NCI-H1694 treated with DMSO at 0.1 percent for 48 hours (cell line): ENCODE data around the gene SLC27A2.

Experiments used
- DNase-seq: peaks from one replicate; lab custom pipeline; 2025; lab: John Stamatoyannopoulos, UW

SLC27A2 gene

DNA sequence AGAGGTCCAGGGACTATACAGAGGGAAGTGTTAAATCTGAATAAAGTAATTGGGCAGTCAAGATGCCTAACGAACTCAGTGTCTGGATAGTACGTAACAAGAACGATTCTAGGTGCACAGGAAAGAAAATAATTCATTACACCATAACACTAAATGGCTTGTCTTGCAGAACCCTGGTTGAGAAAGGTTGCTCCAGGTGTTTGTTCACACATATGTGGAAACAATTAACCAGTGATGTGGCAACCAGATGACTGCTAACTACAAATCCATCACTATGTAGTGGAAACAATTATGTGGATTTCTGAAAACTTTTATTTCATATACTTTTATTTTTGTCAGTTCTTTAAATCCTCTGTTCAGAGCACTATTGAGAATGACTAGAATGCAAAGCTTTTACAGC lies 93.9 kb downstream of the SLC27A2 start:
- no peak for DNase-seq

- DNase-seq: no peak
These were observed 95.4 kb downstream of the SLC27A2 start for GRCh38 chr15:50277370-50277769.

- DNase-seq: no peak
These were observed 96.5 kb downstream of the SLC27A2 start for GRCh38 chr15:50278496-50278895.

DNA sequence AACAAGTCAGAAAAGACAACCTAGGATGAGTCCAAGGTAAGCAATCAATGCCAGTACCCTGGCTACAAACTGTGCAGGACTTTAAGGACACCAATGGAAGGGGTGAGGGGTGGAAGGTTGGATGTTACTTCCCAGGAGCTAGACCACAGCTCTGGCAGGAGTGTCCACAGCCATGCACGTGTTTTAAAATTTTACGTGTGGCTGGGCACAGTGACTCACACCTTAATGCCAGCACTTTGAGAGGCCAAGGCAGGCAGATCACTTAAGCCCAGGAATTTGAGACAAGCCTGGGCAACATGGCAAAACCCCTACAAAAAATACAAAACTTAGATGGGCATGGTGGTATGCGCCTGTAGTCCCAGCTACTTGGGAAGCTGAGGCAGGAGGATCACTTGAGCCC lies 98.3 kb downstream of the SLC27A2 start:
- DNase-seq: no peak

DNA sequence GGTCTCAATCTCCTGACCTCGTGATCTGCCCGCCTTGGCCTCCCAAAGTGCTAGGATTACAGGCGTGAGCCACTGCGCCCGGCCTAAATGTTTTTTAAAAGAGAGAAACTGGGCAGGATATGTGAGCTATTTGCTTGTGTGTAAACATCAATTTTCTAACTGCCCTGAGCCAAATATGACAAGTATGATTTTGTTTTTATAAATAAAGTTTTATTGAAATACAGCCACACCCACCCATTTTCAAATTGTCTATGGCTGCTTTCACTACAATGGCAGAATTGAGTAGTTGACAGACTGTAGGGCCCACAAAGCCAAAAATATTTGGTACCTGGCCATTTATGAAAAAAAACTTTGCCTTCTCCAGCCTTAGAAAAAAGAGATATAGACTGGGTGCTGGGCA lies 99.4 kb downstream of the SLC27A2 start:
- DNase-seq: no peak
